NCI-H524 treated with DMSO at 0.1 percent for 48 hours (cell line): ENCODE results near the gene MAVS.
"Not testable (repeated sequence)": the region's sequence is repeated elsewhere in the genome, so short reads cannot be mapped to it uniquely, and the experiment has no call there.

Experiments used
- DNase-seq: peaks from one replicate; lab custom pipeline; 2025; lab: John Stamatoyannopoulos, UW

MAVS gene

DNA sequence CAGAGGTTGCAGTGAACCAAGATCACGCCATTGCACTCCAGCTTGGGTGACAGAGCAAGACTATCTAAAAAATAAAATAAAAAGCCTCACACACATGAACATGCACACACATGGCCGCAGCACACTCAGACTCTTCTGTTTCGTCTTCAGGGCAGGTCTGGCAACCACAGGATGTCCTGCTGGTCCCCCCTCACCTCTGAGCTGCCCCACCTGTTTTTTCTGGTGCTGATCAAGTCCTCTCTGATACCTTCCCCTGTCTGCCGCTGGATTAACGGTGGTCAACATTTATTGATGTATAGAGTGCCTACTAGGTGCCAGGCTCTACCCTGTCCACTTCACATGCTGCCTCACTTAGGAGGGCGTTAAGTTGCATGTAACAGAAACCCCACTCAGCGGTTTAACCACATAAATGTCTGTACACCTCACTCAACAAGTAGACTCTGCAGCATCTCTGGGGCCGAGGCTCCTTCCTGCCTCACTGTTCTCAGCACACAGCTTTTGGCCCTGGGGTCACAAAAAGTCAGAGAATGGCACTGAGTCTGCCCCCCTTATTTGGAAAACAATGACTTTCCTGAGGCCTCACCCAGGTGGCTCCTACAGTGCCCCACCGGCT, 30.8 kb upstream of the MAVS start:
- DNase-seq: no peak

DNA sequence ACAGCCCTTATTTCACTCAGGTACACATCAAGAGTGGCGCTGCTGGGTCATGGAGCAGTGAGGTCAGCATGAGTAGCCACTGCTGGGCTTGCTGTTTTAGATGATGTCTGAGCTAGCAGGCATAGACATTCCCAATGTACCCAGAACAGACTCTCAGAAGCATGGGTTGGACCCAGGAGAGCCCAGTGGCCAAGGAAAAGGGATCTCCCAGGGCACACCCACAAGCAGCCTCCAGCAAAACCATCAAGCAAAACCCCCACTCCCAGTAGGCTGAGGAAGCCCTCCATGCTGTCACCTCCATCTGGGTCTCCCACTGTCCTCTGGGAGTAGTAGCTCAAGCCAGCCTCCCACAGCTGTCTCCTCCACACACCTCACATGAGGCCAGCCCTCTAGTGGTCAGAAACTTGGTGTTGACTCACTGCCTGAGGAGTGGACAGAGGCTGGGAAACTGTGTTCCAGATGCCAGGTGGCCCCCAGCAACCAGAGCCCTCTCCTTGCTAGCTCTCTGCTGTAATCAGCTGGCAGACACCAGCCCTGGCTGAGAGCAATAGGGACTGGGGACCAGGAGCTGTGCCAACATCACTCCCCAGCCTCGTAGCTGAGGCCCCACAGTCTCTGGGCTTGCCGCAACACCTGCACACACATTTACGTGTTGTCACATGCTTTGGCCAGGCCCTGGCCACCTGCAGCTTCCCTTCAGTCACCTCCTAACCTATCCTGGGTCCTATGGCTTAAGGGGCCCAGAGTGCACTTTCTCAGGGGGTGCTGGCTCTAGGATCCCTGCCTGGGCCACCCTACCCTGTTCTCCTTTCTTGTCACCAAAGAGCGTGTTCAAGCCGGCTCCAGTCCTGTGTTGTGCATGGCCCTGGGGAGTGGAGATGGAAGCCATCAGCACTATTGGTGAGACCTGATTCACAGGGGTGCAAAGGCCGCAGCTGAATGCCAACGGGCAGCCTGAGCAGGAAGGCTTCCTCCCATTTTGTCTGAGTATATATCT, 28.2 kb upstream of the MAVS start:
- DNase-seq: peak; percentile 70

DNA sequence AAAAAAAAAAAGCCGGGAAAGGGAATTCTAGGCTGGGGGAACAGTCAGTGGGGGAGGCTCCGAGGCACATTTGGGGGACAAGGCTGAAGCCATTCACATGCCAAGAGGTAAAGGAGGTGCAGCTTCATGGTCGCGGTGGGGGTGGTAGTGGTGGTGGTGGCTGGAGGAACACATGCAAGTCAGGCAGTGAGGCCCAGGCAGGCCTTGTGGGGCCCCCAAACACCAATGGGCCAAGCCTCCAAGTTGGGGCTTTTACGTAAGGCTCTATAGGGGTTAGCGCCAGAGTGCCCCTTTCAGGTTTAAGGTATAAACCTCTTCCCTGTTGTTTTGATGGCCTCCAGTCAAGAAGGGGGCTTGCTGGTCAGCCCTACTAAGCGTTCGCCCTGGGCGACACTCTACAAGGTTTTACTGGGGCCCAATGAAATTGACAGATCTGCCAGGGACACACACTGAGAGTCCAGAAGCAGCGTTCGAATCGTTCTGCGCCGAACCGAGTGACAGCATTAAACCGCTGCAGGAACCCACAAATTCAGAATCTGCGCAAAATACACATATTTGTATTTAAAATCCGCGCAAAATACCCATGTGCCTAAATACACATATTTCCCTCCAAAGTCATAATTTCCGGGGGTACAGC, 27.1 kb upstream of the MAVS start:
- DNase-seq: no peak

DNA sequence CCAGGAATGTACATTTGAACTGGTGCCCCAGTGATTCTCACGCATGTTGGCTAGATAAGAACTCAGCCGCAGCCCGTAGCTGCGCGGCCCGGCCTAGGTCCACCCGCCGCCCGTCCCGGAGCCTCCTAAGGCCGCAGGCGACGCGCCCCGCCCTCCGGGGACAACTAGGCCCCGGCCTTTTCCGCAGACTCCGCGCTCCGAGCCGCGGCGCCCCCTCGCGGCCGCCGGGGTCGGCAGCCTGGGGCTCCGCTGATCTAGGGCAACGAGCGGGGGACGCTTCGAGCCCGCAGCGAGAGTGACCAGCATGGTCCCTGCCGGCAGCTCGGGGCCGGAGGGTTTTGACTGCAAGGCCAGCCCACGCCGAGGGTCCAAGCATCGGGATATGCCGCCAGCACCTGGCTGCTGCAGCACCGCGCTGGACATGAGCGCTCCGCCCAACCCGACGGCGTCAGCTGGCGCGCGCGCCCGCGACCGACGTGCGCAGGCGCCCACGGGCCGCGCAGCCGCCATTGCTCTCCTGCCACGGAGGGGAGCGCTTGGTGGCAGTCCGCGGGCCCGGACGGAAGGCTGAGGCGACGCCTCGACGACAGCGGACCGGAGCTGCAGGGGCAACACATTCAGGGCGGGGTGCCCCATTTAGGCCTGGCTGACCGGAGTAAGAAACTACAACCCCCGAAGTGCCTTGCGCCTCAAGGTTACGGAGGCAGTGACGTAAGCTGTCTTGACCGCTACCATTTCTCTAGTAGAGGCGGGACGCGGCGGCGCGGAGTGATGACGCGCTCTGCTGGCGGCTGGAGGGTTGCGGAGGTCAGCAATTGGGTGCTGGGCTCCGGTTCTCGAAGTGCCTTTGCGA, 26.4 kb upstream of the MAVS start, which contains the start of gene AP5S1:
Gene AP5S1, plus strand, starts transcription at position 500 of the 853 bp plus-strand sequence. CDS start 1,571 bp downstream, outside the sequence.
- peak; percentile 66 for DNase-seq

DNA sequence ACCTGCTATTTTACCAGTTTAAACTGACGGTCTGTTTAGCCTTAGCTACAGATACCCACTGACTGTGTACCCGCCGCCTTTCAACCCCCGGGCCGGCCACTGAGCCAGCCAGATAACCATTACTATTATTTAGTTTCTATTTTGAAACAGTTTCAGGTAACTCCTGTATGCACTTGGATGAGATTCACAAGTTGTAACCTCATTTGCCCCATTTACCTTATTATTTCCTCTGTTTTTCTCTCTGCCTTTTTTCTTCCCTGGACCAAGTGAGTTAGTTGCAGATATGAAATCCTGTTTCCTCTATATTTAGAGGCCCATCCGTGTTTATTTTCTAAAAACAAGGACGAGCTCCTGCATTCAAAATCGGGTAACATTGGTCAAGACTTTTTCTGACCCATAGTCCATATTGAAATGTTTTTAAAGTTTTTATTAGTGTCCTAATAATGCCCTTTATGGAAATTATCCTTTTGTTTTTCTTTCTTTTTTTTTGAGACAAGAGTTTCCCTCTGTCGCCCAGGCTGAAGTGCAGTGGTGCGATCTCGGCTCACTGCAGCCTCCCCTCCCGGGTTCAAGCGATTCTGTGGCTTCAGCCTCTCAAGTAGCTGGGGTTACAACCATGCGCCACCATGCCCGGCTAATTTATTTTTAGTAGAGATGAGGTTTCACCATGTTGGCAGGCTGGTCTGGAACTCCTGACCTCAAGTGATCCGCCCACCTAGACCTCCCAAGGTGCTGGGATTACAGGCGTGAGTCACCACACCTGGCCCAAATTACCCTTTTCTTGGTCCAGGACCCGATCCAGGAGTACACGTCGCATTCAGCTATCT, 25.5 kb upstream of the MAVS start:
- no peak for DNase-seq

DNA sequence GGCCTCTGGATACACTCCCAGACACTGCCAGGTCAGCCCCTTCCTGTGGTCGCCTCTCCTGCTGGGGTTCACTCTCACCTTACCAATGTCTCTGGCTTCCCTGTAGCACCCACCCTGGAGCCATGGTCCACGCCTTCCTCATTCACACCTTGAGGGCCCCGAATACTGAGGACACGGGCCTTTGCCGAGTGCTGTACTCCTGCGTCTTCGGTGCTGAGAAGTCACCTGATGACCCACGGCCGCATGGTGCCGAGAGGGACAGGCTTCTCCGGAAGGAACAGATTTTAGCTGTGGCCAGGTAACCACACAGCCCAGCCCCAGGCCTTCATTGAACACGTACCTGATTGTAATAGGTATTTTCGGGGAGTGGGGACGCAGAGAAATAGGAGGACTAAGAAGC, 24.6 kb upstream of the MAVS start:
- no peak for DNase-seq

DNA sequence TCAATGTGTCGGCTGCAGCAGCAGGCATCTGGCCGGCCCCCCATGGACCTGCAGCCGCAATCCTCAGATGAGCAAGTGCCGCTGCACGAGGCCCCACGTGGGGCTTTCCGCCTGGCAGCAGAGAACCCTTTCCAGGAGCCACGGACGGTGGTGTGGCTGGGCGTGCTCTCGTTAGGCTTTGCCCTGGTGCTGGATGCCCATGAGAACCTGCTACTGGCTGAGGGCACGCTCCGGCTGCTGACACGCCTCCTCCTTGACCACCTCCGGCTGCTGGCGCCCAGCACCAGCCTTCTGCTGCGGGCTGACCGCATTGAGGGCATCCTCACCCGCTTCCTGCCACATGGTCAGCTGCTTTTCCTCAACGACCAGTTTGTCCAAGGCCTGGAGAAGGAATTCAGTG, 22.8 kb upstream of the MAVS start:
- DNase-seq: no peak

DNA sequence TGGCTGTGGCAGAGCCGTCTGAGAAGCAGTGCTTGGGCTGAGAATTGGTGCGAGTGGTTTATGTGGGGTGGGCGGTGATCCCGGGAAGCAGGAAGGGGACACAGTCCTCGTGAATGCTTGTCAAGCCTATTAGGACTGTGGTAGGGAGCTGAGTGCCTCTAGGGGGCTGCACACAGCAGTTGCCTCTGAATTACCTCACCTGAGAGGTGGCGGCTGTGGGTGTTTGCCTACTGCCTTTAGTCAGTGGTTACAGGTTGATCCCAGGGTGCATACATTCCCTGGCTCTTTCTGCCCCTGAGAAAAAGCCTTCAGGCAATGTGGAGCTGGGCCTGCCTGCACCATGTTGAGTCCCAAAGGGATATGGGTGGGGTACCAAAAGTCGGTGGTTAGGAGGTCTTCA, 21.1 kb upstream of the MAVS start:
- DNase-seq: no peak

DNA sequence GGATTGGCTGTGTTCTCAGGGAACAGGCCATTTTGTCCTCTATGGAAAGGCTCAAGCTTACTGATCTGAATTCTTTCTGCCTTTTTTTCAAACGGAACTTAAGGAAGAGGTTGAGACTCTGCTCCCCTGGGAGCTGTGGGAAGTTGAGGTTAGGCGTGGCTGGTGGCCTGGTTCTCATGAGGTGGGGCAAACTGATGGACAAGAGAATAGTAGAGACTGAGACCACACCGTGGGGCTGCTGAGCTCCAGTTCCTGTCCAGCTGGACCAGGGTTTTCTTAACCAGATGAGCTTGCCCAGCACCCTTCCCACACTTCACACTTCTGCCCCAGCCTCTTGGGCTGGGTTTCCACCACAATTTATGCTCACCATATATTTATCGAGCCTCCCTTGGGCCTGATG, 20.2 kb upstream of the MAVS start:
- DNase-seq: no peak

DNA sequence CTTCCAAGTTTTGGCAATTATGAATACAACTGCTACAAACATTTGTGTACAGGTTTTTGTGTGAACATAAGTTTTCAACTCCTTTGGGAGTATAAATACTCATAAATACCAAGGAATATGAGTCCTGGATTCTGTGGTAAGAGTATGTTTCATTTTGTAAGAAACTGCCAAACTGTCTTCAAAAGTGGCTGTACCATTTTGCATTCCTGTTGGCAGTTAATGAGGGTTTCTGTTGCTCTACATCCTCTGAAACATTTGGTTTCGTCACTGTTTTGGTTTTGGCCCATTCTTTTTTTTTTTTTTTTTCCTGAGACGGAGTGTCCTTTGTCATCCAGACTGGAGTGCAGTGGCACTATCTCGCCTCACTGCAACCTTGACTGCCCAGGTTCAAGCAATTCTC, 17.8 kb upstream of the MAVS start:
- DNase-seq: no peak

DNA sequence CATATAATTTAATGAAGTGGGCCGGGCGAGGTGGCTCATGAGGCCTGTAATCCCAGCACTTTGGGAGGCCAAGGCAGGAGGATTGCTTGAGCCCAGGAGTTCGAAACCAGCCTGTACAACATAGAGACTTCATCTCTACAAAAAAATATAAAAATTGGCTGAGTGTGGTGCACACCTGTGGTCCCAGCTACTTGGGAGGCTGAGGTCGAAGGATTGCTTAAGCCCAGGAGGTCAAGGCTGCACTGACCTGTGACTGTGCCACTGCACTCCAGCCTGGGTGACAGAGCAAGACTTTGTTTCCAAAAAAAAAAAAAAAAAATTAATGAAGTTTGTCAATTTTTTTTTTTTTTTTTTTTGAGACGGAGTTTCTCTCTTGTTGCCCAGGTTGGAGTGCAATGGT, 16.7 kb upstream of the MAVS start:
- not testable (repeated sequence) for DNase-seq

DNA sequence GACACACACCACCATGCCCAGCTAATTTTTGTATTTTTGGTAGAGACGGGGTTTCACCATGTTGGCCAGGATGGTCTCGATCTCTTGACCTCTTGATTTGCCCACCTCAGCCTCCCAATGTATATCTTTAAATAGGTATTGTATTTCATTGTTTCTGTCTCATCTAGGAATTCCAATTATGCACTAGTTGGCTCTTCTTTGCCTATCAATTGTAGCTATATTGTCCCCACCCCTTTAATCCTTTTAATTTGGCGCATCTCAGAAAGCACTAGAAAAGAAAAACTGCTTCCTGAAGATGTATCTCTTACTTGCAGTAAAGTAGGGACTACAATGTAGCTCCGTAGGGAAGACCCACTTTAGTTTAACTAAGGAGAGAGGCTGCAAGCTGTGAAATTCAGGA, 10.5 kb upstream of the MAVS start:
- no peak for DNase-seq

DNA sequence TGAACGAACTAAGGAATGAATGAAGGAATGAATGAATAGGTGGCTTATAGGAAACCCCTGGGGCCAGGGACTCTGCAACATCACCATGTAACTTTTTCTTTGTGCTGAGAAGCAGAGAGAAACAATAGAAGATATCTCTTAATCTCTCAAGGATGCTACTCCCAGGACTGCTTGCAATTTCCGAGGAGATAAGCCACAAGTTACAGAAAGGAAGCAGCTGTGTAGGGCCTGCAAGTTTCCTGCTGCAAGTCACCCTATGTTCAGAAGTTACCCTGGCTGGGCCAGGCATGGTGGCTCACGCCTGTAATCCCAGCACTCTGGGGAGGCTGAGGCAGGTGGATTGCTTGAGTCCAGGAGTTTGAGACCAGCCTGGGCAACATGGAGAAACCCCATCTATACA, 7.3 kb upstream of the MAVS start:
- DNase-seq: no peak

DNA sequence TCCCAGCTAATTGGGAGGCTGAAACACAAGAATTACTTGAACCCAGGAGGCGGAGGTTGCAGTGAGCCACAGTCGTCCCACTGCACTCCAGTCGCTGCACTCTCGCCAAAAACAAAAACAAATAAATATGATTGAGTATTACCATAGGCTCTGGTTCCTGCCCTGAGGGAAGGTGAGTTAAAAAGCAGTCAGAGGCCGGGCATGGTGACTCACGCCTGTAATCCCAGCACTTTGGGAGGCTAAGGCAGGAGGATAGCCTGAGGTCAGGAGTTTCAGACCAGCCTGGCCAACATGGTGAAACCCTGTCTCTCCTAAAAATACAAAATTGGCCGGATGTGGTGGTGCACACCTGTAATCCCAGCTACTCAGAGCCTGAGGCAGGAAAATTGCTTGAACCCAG, 6.4 kb upstream of the MAVS start:
- DNase-seq: not testable (repeated sequence)

DNA sequence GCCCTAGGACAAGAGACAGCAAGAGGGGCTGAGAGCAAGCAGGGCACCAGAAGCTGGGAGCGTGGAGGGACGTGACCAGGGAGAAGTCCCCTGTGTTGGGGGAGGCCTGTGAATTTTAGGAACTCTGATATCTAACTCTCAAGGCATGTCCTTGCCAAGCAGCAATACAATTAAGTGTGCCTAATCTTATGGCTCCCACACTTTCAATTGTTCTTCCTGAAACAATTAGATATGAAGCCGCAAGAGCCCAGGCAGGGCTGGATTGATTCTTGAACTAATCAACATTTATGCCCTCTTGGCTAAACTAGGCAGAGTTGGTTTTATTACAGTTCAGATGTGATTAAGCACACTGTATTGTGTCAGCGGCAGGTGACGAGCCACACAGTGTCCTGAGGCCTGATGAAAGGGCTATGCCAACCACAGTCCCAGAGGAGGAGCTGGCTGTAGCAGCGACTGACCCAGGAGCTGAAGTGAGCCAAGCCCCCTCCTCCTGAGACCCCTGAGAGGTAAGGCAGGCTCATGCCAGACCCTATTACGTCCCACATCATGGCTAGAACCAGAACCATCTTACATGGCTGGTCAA, 4.2 kb upstream of the MAVS start:
- DNase-seq: no peak

DNA sequence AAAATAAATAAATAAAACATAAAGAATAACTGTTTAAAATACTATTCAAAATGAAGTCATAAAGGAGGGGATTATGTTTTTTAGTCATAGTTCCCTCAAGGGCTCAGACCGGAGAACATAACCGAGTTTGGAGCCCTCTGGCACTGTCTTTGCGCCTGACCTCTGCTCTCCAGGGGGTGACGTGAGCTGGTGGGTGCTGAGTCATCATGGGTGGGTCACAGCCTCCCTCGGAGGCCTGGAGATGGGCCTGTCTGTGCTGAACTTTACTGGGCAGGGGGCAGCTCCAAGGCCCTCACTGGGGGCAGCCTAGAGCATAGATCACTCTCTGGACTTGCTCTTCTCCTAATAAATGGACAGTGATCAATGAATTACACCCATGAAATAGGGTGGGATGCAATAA, 3.1 kb upstream of the MAVS start:
- DNase-seq: no peak

DNA sequence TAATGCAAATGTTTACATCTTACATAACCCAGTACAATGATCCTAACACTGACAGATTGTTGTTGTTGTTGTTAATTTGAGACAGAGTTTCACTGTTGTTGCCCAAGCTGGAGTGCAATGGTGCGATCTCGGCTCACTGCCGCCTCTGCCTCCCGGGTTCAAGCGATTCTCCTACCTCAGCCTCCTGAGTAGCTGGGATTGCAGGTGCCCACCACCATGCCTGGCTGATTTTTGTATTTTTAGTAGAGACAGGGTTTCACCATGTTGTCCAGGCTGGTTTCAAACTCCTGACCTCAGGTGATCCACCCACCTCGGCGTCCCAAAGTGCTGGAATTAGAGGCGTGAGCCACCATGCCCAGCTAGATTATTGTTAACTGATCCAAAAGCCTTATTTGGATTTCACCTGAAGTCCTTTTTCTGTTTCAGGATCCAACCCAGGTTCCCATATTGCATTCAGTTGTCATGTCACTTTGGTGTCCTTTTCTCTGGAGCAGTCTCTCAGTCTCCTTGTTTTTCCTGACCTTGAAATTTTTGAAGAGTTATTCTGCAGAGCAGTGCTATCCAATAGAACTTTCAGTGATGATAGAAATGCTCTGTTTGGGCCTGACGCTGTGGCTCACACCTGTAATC, 2.5 kb upstream of the MAVS start:
- DNase-seq: not testable (repeated sequence)

DNA sequence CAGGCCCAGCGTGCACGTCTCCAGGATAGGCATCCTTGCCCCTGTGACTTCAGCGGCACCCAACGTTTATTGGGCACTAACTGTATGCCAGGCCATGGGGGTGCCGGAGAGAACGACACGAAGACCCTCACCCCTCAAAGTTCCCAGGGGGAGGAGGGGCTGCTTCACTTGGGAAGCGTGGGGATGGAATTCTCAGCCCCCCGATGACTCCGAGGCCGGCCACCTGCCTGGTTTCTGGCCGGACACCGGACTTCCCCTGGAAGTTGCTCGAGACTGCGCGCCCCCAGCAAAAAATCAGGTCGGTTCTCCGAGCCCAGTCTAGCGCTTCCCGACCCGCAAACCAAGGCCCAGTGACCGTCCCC, 275 bp upstream of the MAVS start:
- no peak for DNase-seq

DNA sequence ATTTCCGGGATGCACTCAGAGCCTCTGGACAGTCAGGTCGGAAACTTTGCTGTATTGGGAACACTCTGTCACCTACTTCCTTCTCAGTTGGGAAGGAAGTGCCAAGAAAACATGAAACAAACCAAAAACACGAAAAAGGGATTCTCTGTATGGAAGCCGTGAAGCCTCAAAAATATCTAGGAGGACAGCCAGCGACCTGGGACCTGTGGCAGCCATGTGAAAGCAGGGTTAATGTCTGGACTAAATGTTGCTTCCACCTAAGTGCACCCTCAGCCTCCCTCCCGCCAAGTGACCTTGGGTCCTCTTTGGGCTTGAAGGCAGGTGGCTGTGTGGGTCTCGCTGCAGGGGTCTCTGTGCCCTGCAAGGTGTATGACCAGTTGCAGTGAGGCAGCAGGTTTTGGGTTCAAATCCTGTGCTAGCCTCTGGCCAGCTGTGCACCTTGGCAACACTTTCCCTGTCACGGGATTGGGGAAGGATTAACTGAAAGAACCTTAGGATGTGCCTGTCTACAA, 851 bp downstream of the MAVS start:
- DNase-seq: no peak

DNA sequence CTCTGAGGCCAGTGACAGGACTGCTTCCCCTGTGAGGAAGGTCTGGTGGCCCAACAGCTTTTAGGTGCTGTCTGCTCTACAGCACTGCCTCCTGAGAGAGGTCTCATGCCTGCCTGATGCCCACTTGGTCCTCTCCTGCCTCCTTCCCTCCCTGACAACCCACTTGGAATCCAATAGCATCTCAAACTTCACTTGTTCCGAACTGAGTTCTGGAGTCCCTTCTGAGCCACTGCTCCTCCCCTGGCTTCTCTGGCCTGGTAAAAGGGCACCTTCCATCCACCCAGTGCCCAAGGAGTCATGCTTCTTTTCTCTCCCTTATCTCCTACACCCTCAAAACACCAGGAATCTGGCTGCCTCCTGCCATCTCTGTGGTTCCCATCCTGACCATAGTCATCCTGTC, 1.9 kb downstream of the MAVS start:
- no peak for DNase-seq
